GM21423 (cell line): ENCODE results near the gene CLRN1.

ENCODE experiments used
- ATAC-seq: cut with Tn5 transposase; IDR thresholded peaks from one replicate; pipeline ENCODE4 v1.9.1; 2021; ENCODE audit warnings: mild to moderate bottlenecking, moderate library complexity; ENCODE audit not compliant: unreplicated experiment

Gene CLRN1

GRCh38 chr3:150878290-150878689 is 94.2 kb downstream of the CLRN1 start:
- no peak for ATAC-seq

GRCh38 chr3:150877303-150877702 is 95.2 kb downstream of the CLRN1 start:
- ATAC-seq = no peak

GRCh38 chr3:150876611-150877265 is 95.8 kb downstream of the CLRN1 start:
- ATAC-seq = no peak
